Measurements from ENCODE around the gene ATP5PD.
A peak's percentile ranks its signal among the peaks of the same experiment; 100 is the strongest.

ATP5PD gene

GRCh38 chr17:75046407-75047289 is at the start of gene ATP5PD, which contains the start of gene KCTD2:
ATP5PD (minus strand) TSS chr17:75046969; CDS start chr17:75042650, 4,319 bp downstream.
KCTD2 (plus strand) TSS chr17:75047225; CDS start chr17:75047251, 26 bp downstream.
- DNase-seq (ENCODE audit: low read depth in 2 of 2): peak; percentile 97 to 98
- peak within 1 kb of the TSS; percentile 98 to 100 for H3K4me3 ChIP-seq (replicated peaks in 1 of 2; ENCODE audit: low read depth in 2 of 2, low read length in 2 of 2)
- TF ChIP-seq CTCF (IDR thresholded peaks at IDR 0.05; ENCODE audit: low read depth, low read length): no peak

DNA sequence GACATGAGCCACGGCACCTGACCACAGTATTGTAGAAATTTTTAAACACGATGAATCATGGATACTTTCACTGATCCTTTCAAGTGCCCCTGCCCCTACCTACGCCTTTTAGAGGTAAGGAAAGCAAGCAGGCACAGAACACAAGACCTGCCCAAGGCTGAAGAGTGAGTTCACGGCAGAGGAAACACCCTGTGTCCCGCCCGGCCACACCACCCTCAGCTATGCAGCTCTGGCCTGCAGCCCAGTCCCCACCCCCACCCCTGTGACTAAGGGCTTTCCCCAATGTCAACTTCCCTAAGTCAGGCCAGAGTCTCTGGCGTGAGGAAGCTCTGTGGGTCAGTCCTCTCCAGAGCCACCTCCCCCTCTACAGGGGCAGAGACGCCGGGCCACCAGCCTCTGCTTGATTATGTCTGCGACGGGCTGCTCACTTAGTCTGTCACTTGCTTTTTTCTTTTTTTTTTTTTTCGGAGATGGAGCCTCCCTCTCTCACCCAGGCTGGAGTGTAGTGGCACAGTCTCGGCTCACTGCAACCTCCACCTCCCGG is 49.4 kb upstream of the ATP5PD start:
- peak; percentile 69 to 84 for DNase-seq (ENCODE audit: low read depth in 2 of 2)
- no peak for TF ChIP-seq CTCF (IDR thresholded peaks at IDR 0.05; ENCODE audit: low read depth, low read length)
- H3K4me3 ChIP-seq (replicated peaks in 1 of 2; ENCODE audit: low read depth in 2 of 2, low read length in 2 of 2): no peak overlapping the region

DNA sequence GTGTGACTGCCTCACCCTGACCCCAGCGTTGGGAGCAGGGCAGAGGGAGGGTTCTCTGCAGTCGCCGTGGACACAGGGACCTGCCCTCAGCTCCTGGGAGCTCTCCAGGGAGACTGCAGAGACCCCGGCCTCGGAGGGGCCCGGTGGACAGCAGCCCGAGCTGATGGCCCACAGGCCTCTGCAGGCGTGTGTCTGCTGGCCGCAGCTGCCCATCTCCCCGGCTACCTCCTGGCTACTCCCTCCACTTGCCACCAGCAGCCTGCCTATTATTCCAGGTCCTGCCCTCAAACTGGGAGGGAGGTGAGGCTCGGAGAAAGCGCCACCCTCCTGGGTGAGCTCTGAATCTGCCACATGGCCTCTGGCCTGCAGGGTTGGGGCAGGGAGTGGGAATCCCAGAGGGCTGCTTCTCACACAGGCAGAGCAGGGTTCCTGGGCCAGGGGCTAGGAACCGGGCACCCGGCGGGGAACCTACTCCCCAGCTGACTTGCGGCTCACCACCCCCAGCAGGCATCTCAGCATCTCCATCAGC is 48.2 kb upstream of the ATP5PD start:
- TF ChIP-seq CTCF (IDR thresholded peaks at IDR 0.05; ENCODE audit: low read depth, low read length): no peak
- DNase-seq (ENCODE audit: low read depth in 2 of 2): no peak
- H3K4me3 ChIP-seq (replicated peaks in 1 of 2; ENCODE audit: low read depth in 2 of 2, low read length in 2 of 2): no peak overlapping the region

- TF ChIP-seq CTCF (IDR thresholded peaks at IDR 0.05; ENCODE audit: low read depth, low read length): no peak
- no peak for DNase-seq (ENCODE audit: low read depth in 2 of 2)
- no peak overlapping the region for H3K4me3 ChIP-seq (replicated peaks in 1 of 2; ENCODE audit: low read depth in 2 of 2, low read length in 2 of 2)
Observed at GRCh38 chr17:75093548-75094158, 46.9 kb upstream of the ATP5PD start.

DNA sequence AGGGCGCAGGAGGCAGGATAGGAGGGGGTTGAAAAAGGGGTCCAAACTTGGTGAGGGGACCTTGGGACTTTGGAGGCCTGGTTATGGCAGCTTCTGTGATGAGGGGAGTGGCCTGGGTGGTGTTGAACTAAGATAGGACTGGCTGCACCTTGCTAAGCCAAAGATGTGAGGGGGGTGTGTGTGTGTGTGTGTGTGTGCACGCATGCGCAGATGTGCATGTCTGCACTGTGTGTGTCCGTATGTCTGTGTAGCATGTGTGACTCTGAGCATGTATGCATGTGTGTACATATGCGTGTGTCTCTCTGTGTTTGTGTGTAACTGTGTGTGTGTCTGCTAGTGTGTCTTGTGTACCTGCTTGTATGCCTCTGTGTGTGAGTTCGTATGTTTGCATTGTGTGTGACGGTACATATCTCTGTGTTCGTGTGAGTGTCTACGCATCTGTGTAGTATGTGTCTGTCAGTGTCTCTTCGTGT is 45.1 kb upstream of the ATP5PD start:
- no peak for DNase-seq (ENCODE audit: low read depth in 2 of 2)
- no peak overlapping the region for H3K4me3 ChIP-seq (replicated peaks in 1 of 2; ENCODE audit: low read depth in 2 of 2, low read length in 2 of 2)
- no peak for TF ChIP-seq CTCF (IDR thresholded peaks at IDR 0.05; ENCODE audit: low read depth, low read length)

DNA sequence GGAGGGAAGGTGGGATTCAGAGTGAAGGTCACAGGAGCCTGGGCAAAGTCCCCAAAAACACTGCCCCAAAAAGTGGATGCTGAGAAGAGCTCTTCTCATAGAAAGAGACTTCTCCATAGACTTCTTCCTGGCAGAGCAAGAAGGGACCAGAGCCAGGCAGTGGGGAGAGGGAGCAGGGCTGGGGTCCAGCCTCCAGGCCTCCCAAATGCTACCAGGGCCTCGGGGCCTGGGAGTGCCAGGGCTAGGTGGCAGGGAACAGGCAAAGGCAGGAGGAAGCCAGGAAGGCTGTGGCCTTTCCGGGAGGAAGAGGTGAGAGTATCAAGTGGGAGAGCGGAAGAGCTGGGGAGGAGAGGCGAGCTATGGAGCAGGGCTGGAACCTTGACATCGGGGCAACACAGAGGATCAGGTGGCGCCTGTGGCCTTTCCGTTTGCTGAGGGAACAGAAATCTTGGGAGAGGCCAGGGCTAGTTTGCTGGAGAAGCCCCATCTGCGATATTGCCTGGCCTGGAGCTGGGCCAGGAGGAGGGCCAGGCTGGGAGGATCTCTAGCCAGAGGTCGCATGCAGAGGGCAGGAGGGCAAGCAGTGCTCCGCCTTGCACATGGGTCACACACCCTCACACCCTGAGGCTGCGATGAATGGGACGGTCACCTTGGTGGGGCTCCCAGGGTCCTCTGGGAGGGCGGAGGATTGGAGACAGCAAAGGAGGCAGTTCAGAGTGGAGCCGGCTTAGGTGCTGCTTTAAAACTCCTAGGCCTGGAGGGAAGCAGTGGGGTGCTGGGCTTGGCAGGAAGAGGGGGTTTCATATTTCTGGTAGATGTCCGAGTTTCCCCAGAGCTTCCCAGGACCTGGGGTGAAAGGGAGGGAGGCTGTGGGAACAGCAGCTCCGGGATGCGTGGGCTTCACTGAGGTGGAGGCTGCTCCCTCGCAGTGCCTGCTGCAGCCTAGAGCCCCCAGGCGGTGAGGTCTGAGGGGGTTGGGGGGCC is 44.4 kb upstream of the ATP5PD start:
- no peak for DNase-seq (ENCODE audit: low read depth in 2 of 2)
- no peak for TF ChIP-seq CTCF (IDR thresholded peaks at IDR 0.05; ENCODE audit: low read depth, low read length)
- no peak overlapping the region for H3K4me3 ChIP-seq (replicated peaks in 1 of 2; ENCODE audit: low read depth in 2 of 2, low read length in 2 of 2)
